GM19025 (cell line): ENCODE results near the gene PRDM11.

Source experiments
- ATAC-seq: cut with Tn5 transposase; IDR thresholded peaks from one replicate; pipeline ENCODE4 v1.9.1; 2021; ENCODE audit warnings: mild to moderate bottlenecking, low read depth, moderate library complexity; ENCODE audit not compliant: unreplicated experiment

Gene PRDM11

DNA sequence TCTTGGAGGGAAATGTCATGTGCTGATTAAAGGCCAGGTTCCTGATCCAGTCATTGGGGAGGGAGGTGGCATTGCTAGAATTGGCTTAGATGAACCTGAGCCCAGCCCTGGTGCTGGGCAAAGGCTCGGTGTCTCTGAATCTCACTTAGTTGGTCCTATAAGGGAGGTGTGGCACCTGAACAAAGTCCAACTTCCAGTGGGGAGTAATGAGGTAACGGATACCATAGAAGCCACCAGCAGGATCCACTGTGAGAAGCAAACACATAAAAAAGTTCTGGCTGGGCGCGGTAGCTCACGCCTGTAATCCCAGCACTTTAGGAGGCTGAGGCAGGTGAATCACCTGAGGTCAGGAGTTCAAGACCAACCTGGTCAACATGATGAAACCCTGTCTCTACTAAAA lies 26.6 kb downstream of the PRDM11 start:
- ATAC-seq = no peak

DNA sequence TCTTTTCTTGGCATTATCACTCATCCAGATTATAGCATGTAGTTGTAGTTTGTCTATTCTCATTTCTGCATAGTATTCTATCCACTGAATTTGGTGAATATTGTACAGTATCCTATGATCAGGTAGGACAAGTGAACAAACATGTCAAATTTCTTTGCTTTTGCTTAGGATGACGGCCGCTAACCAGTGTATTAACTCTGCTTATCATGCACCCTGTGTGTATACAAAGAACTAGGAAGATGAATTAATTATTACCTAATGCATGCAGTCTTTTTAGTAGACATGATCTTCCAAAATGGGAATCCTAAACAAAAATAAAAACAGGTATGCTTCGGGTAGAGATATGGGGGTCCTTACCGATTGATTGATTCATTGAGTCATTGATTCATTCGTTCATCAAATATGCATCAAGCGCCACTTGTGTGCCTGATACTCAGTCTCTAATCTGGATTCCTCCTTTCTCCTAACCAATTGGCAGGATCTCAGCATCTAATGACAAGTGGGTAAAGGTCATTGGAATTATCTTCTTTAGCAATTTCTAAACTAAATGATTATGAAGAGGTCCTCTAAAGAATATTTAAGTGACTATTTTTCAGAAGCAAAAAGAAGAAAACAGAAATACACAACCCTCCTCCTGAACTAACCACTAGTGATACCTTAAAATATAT lies 27.9 kb downstream of the PRDM11 start:
- ATAC-seq = no peak

DNA sequence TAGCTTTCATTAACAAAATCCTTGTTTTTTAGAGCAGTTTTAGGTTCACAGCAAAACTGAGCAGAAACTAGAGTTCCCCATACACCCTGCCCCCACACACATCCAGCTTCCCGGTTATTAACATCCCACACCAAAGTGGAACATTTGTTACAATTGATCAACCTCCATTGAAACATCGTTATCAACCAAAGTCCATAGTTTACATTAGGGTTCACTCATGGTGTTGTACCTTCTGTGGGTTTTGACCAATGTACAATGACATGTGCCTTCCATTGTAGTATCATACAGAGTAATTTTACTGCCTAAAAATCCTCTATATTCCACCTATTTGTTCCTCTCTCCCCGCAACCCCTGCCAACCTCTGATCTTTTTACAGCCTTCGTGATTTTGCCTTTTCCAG lies 28.5 kb downstream of the PRDM11 start:
- ATAC-seq = no peak

DNA sequence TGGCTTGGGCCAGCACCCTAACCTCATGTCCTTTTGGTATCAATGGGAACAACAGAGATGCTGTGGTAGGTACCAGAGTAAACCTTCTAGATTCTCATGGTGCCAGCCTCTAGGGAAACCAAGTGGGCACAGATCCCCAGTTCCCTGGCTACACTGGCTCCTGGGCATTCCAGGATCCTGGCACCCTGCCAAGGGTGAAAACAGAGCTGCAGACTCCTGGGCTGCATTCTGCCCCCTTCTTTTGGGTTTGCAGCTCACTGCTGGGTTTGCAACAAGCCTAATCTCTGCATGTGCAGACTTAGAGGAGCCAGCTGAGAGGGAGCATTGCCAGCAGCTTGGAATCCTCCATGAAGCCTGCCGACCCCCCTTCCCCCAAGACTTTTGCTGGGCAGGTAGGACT lies 30.6 kb downstream of the PRDM11 start:
- ATAC-seq = no peak

DNA sequence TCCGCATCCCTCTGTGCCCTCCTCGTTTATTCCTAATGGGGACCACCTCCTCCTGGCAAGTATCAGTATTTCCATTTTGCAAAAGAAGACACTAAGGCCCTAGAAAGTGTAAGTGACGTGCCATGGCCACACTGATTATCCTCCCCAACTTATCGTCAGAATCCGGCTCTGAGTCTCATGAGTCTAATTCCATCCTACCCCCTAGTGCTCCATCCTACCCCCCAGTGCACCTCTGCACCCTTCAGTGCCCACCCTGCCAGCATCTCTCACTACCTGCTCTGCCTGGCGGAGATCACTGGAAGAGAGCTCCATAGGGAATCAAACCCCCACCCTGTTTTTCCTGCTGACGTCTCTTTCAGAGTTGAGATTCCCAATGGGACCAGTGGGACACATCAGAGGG lies 31.8 kb downstream of the PRDM11 start:
- no peak for ATAC-seq

DNA sequence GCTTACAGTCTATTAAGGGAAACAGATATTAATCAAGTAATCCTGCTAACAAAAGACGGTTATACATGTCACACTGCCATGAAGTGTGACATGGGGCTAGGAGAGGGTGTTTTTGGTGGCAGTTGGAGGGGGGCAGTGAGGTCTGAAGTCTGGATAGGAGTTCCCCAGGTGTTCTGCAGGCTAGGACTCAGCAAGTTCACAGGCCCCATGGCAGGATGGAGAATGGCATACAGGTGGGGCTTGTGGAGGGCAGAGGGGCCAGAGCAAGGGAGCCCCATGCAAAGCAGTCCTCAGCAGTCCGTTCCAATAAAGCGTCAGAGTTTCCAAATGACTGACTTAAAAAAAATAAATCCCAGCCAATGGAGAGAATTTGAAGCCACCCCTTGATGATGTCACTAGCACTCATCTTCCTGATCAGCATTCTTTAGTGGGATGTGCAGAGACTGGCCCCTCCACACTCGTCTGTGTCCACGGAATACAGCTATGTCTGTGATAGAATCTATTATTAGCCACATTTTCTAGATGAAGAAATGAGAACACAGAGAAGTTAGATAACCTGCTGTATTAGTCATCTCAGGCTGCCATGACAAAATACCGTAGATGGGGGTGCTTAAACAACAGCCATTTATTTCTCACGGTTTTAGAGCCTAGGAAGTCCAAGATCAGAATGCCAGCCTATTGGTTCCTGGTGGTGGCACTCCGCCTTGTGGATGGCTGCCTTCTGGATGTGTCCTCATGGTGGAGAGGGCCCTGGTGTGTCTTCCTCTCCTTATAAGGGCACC lies 32.6 kb downstream of the PRDM11 start:
- ATAC-seq = no peak

DNA sequence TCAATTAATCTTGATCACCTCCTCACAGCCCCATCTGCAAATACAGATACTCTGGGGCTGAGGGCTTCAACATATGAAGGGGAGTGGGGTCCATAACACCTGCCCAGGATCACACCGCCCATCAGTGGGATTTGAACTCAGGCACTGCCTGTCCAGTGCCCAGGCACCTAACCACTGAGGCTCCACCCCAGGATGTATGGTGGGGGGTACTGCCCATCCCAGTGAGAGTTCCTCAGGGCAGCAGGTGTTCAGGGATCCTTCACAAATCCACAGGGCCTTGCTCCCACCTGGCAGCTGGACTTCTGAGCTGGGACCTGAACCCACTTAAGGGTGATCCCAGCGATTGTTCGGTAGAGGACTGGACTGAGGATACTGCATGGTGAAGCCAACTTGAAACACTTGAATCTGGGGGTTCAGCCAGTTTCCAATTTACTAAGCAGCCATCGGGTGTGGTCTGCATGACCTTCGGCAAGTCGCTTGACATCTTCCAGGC lies 33.3 kb downstream of the PRDM11 start:
- no peak for ATAC-seq

DNA sequence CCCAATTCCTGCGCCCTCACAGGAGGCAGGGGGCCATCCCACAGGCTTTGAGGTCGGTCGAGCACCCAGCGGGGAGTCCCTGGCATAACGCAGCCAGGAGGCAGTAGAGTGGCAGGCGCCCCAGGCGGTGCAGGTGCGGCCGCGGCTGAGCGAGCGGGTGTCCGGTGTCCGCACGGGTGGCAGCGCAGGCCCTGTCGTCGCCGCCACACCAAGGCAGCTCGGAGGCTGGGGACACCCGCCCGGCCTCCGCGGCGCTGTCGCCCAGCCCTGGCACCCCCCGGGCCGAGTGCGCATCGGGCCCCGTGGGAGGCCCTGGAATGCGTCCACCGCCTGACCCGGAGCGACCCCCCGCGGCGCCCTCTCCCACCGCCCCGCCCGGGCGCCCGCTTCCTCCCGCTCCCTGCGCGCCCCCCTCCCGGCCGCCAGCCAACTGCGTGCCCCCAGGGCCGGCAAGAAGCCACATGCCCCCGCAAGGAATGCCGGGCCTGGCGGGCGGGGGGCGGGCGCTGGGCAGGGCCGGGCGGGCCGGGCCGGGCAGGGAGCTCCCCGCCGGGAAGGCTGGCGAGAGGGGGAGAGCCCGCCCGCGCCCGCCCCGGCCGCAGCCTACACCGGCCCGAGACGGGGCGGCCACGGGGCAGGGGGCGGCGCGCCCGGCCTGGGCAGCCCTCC lies 33.9 kb downstream of the PRDM11 start:
- no peak for ATAC-seq

DNA sequence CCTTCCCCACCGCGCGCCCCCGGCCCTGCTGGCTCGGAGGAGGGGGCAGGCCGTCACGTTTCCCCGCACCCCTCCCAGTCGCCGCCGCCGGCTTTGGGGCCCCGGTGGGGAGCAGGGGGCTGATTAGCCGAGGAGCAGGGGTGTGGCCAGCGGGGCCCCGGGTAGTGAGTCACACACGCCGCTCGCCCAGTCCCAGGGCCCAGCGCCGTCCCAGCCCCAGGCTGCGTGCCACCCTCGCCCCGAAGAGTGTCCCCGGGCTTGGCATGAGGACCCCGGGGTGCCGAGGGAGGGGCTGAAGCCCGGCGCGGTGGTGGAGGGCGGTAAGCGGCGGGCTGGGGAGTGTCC lies 34.4 kb downstream of the PRDM11 start:
- no peak for ATAC-seq

DNA sequence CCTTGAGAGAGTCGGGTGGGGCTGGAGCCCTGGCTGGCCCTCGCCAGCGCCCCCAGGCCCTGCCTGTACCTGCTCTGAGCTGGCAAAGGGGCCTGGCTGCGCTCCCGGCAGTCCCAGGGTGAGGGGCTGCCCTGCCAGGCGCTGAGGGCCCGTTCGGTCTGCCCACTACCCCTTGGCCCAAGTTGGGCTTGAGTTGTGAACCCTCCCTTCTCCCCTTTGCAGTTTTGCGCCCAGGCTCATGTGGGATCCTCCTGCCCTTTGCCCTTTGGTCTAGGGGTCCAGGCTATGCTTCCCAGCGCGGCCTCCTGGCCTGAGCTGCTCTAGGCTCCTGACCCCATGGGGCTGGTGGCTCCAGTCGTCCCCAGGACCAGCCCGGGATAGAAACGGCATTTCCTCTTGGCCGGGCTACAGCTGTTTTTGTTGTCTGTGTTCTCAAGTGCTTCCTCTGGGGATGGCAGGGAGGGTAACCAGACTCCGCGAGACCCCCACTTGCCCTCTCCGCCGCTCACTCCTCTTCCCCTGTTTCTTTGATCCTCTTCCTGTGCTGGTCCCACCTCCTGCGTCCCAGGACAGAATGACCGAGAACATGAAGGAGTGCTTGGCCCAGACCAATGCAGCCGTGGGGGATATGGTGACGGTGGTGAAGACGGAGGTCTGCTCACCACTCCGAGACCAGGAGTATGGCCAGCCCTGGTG lies 34.9 kb downstream of the PRDM11 start:
- ATAC-seq = no peak

DNA sequence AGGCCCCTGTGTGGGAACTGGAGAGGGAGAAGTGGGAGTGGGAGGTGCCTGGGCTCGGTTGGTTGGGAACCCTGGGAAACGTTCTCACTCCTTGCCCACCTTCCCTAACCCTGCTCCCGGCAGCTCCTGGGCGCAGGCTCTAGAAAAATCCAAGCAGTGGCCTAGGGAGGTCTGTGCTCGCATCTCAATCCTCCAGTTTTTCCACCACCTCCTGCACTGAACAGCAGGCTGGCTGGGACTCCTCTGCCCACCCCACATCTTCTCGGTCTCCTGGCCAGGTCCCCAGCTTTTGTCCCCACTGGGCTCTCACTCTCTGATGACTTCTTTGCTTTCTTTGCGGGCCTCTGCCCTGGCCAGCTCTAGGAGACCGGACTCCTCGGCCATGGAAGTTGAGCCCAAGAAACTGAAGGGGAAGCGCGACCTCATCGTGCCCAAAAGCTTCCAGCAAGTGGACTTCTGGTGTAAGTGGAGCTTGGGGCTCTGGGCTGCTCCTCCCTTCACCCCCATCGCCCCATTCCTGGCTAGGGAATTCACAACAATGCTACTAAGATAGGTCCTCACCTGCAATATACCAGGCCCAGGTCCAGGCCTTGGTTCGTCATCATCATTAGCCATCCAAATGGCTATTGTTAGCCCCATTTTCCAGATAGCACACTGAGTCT lies 35.6 kb downstream of the PRDM11 start:
- no peak for ATAC-seq

DNA sequence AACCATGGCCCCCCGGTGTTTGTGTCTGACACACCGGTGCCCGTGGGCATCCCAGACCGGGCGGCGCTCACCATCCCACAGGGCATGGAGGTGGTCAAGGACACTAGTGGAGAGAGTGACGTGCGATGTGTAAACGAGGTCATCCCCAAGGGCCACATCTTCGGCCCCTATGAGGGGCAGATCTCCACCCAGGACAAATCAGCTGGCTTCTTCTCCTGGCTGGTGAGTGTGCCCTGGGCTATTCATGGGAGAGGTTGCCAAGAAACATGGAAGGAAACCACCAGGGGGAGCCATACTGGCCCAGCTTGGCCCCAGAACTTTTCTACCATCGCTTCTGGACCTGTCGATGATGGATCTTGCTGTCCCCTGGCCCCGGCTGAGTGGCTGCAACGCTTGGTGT lies 36.5 kb downstream of the PRDM11 start:
- ATAC-seq = no peak

DNA sequence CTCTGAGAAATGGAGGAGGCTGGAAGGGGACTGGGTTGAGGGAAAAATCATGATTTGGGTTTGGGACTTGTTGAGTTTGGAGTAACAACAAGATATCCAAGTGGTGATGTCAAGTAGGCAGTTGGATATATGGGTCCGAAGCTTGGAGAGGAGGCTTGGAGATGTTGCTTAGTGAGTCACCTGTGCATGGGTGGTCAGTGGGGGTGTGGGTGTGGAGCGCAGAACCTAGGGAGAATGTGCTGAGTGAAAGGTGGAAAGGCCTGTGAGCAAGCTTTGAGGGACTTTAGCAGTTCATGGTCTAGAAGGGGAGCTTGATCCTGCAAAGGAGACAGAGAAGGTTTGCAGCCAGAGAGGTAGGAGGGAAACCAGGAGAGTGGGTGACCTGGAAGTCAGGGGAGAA lies 38.2 kb downstream of the PRDM11 start:
- no peak for ATAC-seq

DNA sequence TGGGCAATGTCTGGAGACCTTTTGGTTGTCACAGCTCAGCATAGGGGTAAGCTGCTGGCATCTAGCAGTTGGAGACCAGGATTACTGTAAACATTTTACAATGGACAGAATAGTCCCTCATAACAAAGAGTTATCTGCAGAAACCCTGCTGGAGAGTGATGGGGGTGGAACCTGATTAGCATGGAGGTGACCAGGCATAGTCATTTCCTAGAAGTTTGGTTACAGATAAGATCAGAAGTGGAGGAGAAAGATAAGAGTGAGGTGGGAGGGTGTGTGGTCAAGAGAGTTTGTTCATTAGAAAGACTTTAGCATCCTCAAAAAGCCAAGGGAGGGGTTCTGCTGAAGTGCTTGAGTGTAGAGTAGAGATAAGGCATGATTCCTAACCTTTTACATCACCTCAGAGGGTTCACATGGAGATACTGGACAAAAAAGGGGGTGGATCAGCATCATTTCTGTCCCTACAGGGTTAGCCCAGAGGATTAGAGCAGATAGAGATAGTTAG lies 38.8 kb downstream of the PRDM11 start:
- no peak for ATAC-seq

DNA sequence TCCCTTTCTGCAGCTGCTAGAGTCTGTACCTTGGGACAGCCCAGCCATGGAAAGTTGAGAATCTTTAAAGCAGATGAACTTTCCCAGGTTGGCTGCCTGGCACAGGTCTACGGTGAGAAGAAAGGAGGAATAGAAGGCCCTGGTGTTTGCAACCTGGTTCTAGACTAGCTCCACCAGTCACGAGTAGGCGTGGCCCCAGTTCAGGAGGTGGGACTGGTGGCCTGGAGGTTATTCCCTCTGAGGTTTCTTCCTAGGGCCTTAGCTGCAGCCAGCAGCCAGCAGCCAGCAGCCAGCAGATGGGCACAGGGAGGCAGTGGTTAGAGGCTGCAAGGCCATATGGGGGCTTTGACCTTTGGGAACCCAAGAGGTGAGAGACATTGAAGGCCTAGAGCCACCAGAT lies 40.9 kb downstream of the PRDM11 start:
- ATAC-seq = no peak

DNA sequence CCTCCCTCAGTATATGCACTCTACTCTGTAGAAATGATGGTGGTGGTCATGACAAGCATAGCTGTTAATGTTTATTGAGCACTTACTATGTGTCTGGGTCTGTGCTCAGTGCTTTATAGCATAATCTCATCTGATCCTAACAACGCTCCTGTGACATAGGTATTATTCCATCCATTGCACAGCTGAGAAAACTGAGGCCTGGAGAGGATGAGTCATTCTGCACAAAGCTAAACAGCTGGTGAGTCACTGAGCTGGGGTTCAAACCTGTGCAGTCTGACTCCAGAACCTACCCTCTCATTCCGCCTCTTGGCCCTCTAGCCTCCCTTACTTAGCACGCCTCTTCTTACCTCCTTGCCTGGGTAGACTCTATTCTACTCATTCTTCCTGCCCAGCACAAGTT lies 41.7 kb downstream of the PRDM11 start:
- no peak for ATAC-seq

DNA sequence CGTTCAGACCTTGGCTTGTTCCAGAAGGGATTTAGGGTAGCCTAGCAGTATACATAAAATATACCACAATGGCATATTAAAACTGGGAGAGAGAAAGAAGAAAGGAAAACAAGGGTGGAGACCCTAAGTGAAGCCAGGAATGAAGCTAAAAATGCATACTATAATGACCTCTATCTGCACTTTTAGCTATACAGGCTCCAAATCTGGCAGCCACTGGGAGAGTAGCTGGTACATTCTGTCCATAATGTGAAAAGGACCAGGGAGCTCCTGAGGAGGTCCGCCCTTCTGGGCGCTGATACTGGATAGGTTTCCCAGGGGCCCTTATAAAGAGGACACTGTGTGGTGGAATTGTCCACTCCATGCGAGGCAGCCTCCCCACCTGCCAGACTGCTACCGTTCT lies 42.8 kb downstream of the PRDM11 start:
- no peak for ATAC-seq

DNA sequence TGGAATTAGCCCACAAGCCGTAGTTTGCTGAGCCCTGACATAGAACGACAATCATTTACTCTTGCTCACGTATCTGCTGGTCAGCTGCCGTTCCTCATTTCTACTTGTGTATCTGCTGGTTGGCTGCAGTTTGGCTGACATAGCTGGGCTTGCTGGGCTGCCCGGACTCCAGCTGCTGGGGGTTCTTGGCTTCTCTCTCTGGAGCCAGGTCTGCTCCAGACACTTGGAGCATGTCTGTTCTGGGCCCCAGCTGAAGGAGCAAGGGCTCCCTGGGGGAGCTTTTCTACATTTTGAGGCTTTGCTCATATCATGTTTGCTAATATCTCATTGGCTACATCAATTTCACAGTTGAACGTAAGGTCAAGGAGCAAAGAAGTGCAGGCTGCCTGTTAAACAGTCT lies 47.3 kb downstream of the PRDM11 start:
- ATAC-seq = no peak

DNA sequence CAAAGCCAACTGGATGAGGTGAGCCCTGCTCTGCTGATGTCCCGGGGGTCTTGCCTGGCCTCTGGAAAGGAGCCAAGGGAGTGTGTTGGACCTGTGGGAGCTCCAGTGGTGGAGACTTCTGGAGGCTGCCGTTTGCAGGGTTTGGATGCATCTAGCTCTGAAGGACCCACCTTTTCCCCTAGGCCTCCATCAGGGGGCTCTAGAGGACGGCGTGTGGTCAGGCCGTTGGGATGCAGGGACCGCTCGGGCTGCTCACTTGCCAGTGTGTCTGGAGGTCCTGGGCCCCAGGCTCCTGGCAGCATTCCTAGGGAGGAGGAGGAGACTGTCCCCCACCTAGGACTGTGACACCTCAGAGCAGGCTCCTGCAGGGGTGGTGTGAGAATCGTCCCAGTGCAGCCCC lies 58.3 kb downstream of the PRDM11 start:
- ATAC-seq = no peak

DNA sequence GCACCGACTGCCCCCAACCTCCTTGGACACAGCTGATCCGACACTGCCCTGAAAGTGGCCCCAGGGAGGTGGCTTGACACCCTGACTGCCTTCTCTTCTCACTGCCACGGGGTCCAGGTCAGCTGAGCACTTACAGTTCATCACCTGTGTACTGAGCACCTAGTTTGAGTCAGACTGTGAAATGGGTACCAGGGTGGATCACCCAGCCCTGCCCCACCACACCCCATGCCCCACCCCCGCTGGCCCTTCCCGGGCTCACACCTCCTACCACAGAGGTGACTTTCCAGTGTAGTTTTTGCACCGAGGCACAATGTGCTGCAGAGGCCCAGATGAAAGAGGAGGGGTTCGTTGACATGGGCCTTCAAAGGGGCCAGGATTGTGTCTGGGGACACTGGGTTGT lies 59.5 kb downstream of the PRDM11 start:
- no peak for ATAC-seq
